HG03175 (cell line): ENCODE results near the gene CD96.
"Not testable (repeated sequence)": the region's sequence is repeated elsewhere in the genome, so short reads cannot be mapped to it uniquely, and the experiment has no call there.

ENCODE experiments used
- ATAC-seq: cut with Tn5 transposase; IDR thresholded peaks from one replicate; pipeline ENCODE4 v1.9.1; 2021; ENCODE audit warnings: mild to moderate bottlenecking, moderate library complexity; ENCODE audit not compliant: unreplicated experiment

The CD96 gene, protein sequence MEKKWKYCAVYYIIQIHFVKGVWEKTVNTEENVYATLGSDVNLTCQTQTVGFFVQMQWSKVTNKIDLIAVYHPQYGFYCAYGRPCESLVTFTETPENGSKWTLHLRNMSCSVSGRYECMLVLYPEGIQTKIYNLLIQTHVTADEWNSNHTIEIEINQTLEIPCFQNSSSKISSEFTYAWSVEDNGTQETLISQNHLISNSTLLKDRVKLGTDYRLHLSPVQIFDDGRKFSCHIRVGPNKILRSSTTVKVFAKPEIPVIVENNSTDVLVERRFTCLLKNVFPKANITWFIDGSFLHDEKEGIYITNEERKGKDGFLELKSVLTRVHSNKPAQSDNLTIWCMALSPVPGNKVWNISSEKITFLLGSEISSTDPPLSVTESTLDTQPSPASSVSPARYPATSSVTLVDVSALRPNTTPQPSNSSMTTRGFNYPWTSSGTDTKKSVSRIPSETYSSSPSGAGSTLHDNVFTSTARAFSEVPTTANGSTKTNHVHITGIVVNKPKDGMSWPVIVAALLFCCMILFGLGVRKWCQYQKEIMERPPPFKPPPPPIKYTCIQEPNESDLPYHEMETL

GRCh38 chr3:111541911-111542483 lies at the start of gene CD96:
Gene CD96, plus strand, starts transcription at chr3:111542197. Its CDS starts 52 bp downstream, at chr3:111542249.
- peak; percentile 28 for ATAC-seq

DNA sequence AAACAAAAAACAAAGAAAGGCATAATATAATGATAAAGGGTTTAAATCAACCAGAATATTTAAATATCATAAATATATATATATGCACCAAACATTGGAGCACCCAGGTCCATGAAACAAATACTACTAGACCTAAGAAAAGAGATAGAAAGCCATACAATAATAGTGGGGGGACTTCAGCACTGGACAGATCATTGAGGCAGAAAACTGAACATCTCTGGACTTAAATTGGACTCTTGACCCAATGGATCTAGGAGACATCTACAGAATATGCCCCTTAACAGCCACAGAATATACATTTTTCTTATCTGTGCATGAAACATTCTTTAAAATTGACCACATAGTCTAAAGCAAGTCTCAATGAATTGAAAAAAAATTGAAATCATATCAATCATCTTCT lies 48.7 kb upstream of the CD96 start:
- ATAC-seq: no peak

DNA sequence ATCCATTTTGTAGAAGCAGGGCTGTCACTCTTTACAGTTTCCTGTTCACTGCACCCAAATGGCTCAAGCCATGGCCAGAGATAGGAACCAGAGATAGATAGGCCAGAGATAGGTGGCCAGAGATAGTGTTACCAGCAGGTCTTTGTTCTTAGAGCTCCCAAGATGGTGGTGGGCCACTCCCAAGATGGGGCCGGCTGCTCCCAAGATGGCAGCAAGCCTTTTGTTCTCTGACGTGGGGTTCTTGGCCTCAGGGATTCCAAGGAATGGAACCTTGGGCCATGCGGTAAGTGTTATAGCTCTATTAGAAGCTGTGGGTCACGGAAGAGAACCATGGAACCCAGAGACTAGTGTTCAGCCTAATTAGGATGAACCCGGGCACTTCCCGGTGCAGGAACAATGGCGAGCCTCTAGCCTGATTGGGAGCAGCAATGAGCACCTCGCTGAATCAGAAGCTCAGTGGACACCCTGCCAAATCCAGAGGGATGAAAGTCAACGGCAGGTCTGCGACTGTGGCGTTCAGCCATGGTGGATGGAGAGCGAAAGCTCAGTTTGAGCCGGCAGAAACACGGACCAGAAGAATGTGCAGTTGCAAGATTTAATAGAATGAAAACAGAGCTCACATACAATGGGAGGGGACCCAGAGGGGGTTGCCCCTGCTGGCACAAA lies 45.0 kb upstream of the CD96 start:
- ATAC-seq: no peak

DNA sequence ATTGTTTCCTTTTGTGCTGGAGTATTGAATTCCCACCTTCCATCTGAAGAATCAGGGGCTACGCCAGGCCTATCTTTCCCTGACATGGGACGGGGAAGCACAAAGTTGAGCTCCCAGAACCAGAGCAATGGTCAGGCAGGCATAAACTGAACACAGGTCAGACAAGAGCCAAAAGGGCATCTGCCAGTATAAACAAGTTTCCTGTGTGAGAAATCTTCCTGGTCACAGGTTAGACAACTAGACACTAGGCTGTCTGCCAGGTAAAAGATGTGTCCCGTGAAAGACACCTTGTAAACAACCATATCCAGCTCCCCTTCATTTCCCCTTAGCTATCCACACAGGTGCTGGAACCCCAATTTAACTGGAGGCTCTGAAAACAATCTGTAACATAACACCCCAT lies 44.0 kb upstream of the CD96 start:
- no peak for ATAC-seq

GRCh38 chr3:111506435-111506834 lies 35.6 kb upstream of the CD96 start:
- peak; percentile 72 for ATAC-seq

DNA sequence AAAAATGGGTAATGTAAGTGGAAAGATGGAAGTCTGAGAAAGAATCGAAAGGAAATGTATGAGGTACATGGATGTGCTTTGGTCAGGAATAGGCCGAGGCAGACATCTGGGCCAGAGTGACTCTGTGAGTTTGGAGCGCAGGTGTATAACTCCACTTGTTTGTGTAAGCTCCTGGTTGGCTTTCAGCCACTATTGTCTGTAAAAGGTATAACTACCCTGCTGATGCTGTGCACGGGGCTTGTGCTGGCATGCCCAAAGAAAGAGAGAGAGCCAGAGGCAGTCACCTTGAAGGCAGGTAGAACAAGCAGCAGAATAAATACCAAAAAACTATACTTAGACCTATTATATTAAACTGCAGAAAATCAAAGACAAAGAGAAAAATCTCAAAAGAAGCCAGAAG lies 32.7 kb upstream of the CD96 start:
- no peak for ATAC-seq

DNA sequence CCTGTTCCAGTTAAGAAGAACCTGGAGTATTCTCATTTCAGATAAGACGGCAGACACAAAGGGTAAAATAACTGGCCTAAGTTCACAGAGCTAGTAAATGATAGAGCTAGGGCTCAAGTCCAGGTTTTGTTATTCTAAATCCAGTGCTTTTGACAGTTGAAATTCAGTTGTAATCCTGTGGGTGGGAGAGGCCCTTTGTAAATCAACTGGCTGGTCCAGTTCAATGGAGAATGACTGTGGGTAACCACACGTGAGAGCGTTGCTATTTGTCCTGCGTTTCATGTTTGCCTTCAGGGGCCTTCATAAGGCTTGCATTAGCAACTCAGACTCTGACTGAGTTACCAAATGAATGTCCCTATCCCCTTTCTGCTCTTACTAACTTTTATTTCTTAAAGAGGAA lies 24.2 kb upstream of the CD96 start:
- ATAC-seq: no peak

GRCh38 chr3:111519178-111519855 lies 22.7 kb upstream of the CD96 start:
- ATAC-seq: no peak

DNA sequence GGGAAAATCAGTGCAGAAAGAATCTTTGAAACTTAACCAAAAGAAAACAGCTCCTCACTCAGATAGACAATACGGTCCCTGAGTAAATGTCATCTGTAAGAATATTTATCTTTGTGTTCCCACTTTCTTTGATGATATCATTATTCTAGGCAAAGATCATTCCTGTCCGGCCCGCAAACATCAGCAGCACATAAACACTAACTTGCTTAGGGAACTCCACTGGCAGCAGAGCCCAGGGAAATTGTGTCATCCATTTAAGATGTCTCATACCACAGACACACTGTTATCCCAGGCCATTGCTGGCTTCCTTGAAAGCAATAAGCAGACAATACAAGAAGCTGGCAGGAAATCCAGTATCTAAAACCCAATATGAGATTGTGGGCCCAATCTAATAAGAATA lies 20.1 kb upstream of the CD96 start:
- no peak for ATAC-seq

DNA sequence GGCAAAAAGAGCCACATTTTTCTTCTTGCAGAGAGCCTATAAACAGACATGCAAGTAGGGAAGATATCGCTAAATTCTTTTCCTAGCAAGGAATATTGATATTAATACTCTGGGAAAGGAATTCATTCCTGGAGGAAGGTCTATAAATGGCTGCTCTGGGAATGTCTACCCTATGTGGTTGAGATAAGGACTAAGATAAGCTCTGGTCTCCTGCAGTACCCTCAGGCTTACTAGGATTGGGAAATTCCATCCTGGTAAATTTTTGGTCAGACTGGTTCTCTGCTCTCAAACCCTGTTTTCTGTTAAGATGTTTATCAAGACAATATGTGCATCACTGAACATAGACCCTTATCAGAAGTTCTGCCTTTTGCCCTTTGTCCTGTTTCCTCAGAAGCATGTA lies 17.5 kb upstream of the CD96 start:
- not testable (repeated sequence) for ATAC-seq

- ATAC-seq: no peak
Measured at GRCh38 chr3:111531446-111531845, 10.6 kb upstream of the CD96 start.

GRCh38 chr3:111534701-111535100 lies 7.3 kb upstream of the CD96 start:
- ATAC-seq: no peak

DNA sequence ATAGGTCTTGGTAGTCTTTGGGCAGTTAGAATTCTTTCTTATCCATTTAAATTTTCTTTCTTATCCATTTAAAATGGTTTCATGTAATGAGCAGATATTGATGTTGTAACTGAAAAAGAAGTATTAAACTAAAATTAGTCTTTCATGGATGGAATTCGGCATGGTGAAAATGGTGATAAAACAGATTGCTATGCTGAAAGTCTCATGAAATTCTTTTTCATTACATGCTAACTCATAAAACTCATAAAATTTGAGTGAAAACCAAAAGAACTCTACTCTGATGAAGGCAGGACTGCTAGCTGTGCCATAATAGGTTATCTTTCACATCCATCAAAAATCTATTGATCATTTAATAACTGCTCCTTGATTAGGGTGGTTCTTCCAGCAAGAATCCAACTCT lies 3.9 kb upstream of the CD96 start:
- ATAC-seq: no peak

DNA sequence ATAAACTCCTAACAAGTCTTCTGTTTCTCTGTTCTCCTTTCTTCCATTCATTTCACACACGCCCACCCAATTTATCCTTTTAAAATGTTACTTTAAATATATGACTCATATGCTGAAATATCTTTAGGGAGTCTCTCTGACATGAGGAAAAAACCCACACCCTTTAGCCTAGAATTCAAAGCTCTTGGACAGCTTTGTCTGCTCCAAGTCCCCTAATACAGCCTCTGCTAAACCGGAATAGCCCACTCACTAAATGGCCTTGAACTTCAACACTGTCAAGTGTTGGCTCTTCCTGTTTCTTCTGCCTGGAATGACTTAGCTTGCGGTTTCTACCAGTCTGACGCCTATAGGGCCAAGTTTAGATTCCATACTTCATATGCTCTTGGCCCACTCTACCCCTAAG lies 3.3 kb upstream of the CD96 start:
- ATAC-seq: peak; percentile 39

DNA sequence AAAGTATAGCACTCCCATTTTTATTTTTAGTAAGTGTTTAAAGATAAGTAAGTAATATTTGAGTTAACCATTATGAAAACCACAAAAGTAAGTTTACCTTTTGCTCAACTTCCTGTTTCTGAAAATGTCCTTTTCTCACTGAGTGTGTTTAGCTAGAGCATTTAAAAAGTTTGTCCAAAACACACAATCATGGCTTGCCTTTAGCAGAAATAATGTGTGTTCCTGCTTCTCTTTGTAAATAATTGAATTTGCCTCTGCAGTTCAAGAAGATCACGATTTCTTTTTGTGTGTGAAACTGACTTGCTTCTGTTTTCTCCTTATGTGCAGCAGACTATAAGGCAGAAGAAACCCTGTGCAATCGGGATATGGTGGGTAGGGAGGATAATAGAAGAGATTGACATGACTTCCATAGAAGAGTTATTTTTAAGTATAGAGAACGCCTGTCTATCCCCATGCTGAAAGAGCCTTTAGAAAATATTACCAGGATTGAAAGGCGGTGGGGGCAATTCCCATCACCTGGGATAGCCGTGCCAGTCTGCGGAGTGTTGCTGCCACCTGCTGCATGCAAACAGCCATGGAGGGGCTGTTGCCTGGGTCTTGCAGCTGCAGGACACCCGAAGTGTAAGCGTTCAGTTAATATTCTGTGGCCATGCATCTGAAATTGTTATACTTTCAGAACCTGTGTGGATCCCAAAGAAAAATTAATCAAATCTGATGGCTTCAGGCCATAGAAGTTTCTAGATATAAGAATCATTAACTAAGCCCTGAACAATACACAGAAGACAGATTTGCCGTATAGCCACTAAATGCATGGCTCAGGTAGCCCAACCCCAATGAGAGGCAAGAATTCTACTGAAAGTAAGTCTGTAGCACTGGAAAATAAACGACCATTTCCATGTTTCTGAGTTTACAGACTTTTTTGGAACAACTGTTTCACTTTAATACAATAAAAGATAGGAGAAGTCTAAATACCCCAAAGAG lies 2.4 kb upstream of the CD96 start:
- ATAC-seq: peak; percentile 71

GRCh38 chr3:111541391-111541790 lies 606 bp upstream of the CD96 start:
- no peak for ATAC-seq

GRCh38 chr3:111542611-111543300 lies 759 bp downstream of the CD96 start:
- no peak for ATAC-seq

DNA sequence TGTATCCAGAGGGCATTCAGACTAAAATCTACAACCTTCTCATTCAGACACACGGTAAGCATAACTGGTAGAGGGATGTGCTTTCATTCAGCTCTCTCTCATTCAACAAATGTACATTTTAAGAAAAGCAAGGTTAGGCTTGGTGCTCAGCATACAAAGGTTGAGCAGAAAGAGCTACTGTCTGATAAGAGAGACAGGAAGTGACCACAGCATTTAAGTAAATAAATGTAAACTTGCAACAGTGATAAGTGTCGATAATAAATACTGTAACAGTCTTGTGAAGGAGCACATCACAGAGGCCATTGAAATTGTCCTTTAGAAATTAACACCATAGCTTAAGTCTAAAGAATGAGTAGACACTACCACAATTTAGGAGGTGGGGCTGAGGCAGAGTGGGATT lies 3.4 kb downstream of the CD96 start:
- ATAC-seq: no peak

DNA sequence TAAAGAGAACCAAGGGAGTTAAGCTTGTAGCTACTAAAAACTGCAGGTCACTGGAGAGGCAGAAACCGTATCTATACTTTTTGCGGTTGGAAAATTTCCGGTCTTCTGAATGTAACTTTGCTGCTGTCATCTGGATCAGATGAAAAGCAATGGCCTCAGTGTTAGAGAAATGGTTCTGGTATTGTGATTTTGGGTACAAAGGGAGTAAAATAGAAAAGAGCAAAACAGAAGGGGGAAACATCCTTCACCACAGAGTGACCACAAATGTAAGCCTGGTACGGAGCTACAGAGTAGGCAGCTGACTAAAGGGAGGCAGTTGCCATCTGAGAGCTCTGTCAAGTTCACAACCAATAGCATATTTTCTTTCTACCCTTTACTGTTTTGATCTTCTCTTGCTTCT lies 5.6 kb downstream of the CD96 start:
- ATAC-seq: peak; percentile 85
